GM21528 (cell line): ENCODE measurements around the gene RPS6KA6.
"Not testable (repeated sequence)": the region's sequence is repeated elsewhere in the genome, so short reads cannot be mapped to it uniquely, and the experiment has no call there.

Experiments used
- ATAC-seq: cut with Tn5 transposase; IDR thresholded peaks from one replicate; pipeline ENCODE4 v1.9.1; 2021; ENCODE audit warnings: mild to moderate bottlenecking, moderate library complexity; ENCODE audit not compliant: unreplicated experiment, low FRiP score

The RPS6KA6 gene

DNA sequence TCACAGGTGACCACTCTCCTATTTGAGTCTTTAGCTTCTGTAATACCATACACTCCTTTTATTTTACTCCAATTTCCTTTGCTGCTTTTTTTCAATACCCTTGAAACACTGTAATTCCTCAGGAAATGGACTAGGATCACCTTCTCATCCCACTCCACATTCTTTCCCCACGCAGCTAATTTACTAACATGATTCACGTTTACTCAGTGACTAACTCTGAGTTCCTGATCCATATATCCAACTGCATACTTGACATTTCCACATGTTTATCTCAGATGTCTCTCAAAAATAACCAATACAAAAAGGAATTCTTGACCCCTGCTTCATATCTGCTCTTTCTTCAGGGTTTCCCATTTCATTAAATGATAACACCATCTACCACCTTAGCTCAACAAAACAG lies 19.9 kb downstream of the RPS6KA6 start:
- no peak for ATAC-seq

DNA sequence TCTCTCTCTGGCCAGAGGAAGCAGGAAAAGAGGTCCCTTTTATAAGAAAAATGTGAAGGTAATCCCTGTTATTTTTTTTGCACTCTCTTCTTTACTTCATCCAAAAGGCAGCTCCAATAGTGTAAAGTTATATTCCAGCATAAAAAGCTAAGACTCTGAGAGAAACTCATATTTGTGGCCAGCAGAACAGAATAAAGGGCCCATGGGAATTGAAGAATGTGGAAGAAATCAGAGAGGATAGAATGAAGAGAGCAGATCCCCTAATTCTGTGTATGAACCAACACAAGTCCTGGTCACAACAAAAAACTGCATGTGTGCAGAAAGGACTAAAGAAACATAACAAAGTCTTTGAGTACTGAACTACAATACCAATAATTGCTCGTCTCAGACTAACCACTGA lies 22.3 kb downstream of the RPS6KA6 start:
- no peak for ATAC-seq

DNA sequence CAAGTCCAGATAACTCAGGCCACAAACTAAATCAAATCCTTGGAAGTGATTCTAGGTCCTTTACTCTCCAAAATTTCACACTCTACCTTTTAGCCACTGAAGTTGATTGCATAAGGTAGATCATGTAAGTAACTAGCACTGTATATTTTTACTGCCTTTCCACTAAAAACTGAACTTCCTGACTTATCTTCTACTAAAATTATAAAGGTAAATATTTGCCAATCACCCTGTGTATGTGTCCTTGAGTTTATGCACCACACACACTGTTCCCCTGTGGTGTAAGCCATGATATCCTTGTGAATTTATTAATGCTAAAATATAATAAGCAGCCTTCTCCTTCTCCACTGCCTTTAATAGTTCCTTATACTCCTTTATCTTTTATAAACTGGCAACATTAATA lies 25.6 kb downstream of the RPS6KA6 start:
- ATAC-seq, result no peak

DNA sequence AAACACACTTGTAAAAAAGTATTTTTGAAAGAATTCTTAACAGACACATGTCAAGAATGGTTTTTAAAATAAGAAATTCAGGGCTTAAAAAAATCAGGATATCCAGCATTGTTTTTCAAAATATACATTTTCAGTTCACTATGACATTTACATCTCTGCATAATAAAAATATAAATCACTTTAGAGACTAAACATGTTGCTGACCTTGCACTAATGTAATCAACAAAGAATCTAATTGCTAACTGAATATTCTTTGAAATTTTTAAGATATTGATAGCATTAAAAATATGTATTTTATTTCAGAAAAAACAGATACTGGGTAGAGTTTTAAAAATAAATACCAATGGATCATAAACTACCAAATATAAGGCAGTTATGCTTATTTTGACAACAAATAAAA lies 26.4 kb downstream of the RPS6KA6 start:
- no peak for ATAC-seq

DNA sequence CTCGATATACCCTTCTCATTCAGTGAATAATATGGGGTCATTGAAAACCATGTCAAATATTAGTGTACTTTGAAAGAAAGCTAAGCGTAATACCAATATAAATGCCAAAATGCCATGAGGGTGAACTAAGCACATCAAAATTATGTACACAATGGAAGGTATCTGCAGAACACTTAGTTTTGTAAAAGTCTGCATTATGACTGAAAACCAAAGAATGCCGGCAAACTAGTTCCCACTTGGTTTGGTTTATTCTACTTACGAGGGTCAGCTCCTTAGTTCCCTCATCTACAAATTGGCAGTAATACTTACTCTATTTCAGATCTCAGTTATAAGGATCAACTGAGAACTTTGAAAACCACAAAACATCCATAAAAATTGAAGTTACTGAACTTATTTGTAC lies 27.3 kb downstream of the RPS6KA6 start:
- no peak for ATAC-seq

DNA sequence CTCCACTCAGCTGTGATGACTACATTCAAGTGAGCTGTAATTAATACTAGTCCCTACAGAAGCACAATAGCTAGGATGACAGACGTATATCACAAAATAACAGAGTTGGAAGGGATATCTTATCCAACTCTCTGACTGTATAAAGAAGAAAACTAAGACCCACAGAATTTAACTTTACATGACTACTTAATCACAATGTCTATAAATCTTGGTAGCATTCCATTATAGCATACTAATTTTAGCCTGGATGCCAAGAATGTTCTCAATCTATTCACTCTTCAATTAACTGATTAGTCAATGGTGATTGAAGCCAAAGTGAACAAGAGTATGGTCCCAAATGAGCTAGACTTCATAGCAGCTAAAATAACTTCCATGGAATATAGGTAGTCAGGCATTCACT lies 31.2 kb downstream of the RPS6KA6 start:
- ATAC-seq, result no peak

DNA sequence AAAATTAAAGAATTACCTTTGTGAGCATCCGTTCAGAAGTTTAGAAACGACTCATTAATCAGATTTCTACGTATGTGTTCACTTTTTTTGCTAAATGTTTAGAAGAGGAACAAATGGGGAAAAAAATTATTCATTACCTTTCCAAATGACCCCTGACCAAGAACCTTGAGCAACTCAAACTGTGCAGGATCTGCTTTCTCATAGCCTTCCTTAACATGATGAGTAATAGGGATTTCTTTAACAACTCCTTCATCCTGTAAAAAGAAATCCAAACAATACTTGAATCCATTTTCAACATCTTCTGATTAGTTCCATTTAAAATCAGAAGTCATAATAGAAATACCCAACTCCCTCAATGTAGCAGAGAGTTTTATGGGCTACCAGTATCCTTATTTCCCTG lies 32.1 kb downstream of the RPS6KA6 start:
- ATAC-seq, result no peak

DNA sequence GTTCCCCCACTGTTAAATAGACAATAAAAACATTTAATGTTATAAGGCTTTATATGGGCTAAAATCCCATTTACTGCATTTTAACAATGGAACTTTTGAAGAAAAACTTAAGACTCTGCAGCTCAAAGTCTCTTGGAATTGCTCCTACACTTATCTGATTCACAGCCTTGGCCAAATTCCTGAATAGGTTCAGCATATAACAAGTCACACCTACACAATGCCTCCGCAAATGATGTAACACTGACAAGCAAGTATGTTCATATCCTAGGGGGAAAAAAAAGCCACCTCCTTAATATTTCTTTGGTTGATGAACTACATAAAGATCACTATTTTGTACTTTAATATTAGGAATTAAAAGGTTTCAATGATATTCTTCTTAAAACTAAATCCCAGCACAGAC lies 34.5 kb downstream of the RPS6KA6 start:
- ATAC-seq, result no peak

DNA sequence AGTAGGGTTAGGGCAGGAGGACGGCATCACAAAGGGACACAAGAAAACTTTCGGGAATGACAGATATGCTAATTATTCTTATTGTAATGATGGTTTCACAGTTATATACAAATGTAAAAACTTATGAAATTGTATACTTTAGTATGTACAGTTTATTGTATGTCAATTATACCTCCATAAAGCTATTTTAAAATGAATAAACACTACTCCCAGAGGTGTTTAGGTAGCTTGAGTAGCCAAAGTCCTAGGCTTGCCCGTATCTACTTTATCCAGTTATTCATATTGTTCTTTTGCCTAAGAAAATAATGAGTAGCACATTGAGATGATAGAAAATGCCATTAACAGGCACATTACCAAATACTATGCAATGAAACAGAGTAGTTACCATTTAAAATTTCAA lies 43.0 kb downstream of the RPS6KA6 start:
- ATAC-seq, result no peak

DNA sequence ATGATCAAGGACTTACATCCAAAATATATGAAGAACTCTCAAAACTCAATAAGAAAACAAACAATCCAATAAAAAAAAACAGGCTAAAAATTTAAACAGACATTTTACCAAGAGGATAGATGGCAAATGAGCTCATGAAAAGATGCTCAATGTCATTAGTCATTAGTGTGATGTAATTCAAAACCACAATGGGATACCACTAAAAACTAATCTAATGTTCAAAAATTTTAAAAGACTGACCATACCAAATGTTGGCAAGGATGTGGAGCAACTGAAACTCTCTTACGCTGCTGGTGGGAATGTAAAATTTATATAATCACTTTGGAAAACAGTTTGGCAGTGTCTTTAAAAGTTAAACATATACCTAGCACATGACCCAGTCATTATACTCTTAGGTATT lies 43.7 kb downstream of the RPS6KA6 start:
- no peak for ATAC-seq

DNA sequence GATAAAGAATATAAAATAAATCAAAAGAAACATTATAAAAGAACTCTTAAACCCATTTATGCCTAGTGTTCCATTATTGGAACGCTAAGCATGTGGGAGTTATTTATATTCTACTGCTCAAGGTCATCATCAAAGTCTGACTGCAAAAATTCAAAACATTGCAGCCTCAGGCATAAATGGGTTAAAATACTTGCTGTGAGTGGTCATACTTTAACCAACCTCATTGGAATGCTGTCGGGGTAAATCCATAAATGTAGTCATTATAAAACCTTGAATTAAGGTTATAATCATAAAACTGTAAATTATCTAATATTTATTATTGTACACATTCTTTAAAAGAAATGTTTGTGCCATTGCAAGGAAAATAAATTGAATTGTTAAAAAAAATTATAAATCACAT lies 55.0 kb downstream of the RPS6KA6 start:
- ATAC-seq, result no peak

DNA sequence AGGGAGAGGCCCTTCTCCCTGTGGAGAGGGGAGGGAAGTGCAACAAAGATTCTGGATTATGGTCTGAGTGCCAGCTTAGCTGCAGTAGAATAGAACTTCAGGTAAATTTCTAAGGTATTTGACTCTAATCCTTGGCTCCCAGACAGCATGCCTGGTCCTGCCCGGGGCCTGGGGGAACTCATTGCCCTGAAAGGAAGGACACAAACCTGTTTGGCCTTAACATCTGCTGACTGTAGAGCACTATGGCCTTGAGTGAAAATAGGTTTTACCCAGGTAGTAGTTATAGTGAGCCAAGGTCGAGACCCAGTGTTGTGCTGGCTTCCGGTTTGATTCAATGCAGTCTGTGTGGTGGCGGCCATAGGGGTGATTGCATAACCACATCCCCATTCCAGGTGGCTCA lies 64.4 kb downstream of the RPS6KA6 start:
- no peak for ATAC-seq

DNA sequence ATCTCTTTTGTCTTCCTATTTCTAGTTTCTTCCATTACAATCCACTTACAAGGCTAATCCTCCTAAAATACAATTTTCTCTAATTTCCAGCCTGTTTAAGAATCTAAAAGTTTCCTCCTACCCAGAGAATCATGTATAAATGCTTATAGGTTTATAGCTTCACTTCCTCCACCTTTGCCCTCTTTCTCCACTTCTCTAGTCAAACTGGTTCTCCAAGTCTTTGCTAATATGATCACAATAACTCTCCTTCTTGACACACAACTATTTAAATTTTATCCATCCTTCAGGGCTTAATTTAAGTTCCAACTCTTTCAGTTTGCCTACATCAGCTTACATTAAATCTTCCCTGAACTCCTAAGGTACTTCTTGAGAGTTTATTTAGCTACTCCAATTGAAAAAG lies 69.2 kb downstream of the RPS6KA6 start:
- ATAC-seq, result no peak

DNA sequence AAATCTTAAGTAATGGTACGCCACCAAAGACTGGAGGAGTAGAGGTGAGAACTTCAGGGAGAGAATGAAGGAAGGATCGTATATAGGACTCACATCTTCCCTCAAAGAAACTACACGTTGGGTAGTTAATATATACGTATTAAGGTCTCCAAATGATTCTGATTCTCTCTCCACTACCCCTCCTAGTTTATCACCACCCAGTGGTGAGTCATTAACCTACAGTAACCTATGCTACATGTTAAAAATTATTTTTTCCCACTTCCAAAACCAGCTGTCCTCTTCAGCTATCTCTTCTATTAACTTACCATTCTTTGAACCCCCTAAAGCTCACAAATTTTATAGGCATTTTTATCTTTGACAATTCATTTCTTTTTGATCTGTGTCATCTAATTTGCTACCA lies 69.7 kb downstream of the RPS6KA6 start:
- ATAC-seq, result no peak

DNA sequence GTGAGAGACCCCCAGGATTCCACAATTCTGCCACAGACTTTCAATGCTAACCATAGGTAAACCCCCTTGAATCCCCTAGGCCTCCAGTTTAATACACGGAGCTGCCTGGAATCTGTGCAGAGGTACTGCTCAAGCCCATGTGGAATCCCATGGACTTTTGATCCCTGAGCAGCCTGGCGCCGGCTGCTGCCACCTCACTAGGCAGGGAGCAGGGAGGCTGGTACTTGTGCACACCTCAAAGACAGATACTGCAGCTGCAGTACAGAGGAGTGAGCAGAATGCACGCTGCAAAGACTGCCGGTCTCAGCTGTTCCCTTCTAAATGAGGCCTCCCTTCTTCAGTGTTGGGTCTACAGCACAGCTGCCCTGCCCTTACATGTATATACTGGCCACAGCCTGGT lies 79.4 kb downstream of the RPS6KA6 start:
- no peak for ATAC-seq

DNA sequence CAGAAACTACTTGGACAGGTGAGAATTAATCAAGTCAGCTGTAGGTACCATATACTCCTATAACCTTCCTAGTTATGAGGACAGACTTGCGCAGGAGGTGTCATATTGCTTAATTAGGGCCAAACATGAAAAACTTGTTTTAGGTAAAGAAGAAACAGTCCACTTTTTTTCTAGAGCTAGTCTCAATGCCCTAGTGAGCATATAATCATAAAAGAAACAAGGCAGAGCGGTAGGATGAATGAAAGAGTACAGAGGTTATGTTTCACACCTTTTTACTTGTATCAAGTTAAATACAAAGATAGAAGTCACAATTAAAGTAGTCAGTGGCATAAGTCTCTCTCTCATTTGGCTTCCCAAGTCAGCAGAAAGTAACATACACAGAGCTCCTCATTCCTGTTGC lies 88.9 kb downstream of the RPS6KA6 start:
- no peak for ATAC-seq

DNA sequence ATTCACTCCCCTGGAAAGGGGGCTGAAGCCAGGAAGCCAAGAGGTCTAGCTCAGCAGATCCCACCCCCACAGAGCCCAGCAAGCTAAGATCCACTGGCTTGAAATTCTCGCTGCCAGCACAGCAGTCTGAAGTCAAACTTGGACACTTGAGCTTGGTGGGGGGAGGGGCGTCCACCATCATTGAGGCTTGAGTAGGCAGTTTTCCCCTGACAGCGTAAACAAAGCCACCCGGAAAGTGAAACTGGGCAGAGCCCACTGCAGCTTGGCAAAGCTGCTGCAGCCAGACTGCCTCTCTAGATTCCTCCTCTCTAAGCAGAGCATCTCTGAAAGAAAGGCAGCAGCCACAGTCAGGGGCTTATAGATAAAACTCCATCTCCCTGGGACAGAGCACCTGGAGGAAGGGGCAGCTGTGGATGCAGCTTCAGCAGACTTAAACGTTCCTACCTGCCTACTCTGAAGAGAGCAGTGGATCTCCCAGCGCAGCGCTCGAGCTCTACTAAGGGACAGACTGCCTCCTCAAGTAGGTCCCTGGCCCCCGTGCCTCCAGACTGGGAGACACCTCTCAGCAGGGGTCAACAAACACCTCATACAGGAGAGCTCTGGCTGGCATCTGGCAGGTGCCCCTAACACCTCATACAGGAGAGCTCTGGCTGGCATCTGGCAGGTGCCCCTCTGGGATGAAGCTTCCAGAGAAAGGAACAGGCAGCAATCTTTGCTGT lies 108.4 kb downstream of the RPS6KA6 start:
- not testable (repeated sequence) for ATAC-seq

DNA sequence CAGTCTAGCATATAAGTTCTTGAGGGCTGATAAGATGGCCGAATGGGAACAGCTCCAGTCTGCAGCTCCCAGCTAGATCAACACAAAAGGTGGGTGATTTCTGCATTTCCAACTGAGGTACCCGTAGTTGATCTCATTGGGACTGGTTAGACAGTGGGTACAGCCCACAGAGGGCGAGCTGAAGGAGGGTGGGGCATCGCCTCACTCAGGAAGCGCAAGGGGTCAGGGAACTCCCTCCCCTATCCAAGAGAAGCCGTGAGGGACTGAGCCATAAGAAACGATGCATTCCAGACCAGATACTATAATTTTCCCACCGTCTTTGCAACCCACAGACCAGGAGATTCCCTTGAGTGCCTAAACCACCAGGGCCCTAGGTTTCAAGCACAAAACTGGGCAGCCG lies 109.0 kb downstream of the RPS6KA6 start:
- ATAC-seq, result no peak

DNA sequence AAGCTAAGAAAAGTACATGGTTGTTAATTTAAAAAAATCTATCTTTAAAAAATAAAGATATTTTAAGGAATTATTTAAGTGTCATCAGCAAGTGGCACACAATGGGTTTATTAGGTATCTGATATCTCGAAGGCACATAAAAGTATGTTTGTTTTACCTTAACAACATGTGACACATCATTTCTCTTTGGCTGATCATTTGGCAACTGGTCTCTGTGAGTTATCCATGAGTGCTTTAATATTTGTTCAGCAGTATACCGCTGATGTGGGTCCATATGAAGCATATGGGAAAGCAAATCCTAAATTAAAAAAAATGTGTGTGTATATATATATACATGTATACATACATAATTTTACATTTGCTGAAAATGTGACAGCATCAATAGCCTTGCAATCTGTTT lies 123.2 kb downstream of the RPS6KA6 start:
- ATAC-seq, result no peak

DNA sequence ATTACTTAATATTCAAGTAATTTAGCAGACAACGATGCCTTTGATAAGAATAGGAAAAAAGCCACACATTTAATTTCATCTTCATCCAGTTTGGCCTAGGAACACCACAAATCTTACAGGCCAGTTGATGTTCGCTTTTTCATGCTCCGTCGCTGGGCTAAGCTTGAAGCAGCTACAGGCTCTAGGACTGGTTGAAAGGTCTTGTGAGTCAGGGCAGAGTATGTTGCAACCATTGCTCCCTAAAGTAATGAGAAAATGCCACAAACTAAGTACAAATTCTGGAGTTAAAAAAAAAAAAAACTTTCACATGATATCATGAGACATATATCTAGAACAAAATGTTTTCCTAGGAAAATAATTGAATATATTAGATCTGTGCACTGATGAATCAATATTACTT lies 123.8 kb downstream of the RPS6KA6 start:
- no peak for ATAC-seq

DNA sequence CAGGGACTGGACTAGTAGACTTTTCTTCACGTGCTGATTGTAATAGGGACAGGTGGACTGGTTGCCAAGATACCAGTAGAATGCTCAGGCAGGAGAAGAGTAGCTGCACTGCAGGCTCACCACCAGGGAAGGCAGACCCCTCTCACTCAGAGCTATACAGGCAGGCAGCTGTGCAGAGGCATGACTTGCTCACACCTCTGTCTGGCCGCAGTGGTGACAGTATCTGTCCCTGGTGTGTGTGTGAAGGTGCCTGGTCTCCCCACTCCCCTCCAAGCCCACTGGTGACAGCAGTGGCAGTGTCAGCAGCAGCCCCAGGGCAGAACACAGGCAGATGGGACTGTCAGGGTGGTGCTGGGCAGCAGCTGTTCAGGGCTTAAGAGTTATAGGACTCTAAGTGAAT lies 140.7 kb downstream of the RPS6KA6 start:
- no peak for ATAC-seq

DNA sequence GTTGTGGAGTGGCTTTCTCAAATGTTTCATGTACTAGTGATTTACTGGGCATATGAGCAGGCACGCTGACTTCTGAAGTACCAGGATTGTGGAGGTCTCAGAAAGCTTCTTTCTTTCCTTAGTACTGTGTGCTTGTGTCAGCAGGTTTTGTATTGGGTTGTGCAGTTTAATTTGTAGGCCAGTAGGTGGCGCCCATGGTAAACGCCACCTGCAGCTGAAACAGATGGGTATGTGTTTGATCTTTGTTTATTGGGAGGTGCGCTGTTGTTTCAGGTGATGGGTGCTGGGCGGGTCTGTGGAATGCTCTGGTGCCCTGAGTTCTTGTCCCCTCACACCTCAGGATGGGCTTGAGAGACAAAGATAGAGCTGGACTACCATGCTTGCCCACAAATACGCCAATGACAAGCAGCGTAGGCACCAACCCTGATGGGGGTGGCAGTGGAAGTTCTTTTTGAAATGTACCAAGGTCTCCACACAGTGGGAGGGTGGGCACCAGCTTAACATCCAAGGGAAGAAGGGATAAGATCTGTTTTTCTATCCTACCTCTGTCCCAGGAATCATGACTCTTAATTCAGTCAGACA lies 141.5 kb downstream of the RPS6KA6 start:
- peak; percentile 84 for ATAC-seq

DNA sequence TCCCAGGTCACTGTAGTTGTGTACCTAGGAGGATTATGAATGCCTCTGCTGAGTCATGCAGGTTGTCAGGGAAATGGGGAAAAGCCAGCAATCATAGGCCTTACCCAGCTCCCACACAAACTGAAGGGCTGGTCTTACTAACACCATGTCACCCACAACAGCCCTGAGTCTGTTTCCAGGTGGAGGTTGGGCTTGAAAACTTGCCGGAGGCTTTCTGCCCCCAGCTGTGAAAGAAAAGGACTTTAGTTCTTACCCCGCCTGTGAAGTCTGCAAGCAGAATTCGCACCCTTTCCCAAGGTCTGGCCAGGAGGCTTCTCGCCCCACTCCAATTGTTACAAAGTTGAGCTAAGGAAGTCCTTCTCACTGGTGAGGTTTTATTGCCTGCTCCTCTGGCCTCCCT lies 143.9 kb downstream of the RPS6KA6 start:
- no peak for ATAC-seq
